ENCODE data around the gene SAMD4A. TPM values are rescaled to one million over a fixed set of nuclear protein-coding genes. Genes with fewer than 3 reads are reported as not detected.
"Not testable (repeated sequence)": the region's sequence is repeated elsewhere in the genome, so short reads cannot be mapped to it uniquely, and the experiment has no call there.

The SAMD4A gene
- total and polyA plus RNA-seq, 4 donors: 17.5 to 31.6 (median 24.5) TPM

- not testable (repeated sequence) for H3K27me3 ChIP-seq (ENCODE audit: control insufficient read depth, insufficient read depth, low read length); DNase-seq (ENCODE audit: low read depth in 4 of 6, low spot score in 6 of 6); H3K36me3 ChIP-seq (ENCODE audit: control insufficient read depth, insufficient read depth, low read length); H3K4me1 ChIP-seq (ENCODE audit: control insufficient read depth, insufficient read depth, low read length); H3K27ac ChIP-seq (ENCODE audit: low read depth, low read length); H3K9me3 ChIP-seq (ENCODE audit: control insufficient read depth, insufficient read depth, low read length); H3K4me3 ChIP-seq (ENCODE audit: low read depth, low read length)
- WGBS (ENCODE audit: insufficient coverage): 83% methylated on average over 6 of the region's 19 CpGs
Measured at GRCh38 chr14:54624005-54624358, 57.1 kb downstream of the SAMD4A start.

DNA sequence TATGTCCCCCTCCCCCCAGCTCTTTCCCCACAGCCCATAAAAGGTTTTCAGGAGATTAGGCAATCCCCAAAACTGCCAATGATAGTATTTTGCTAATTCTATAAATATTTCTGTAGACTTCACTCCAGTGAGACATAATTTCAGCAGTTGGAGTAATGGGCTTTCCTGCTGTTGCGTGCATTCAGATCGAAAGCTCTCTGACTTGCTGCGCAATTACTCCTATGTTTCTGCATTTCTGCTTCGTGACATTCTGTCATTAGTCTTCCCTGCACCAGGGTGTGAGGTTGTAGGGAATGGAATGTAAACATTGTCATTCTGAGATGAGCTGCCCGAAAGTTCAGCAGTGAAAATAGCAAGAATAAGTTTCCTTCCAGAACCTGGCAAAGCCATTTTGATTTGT is 58.2 kb downstream of the SAMD4A start:
- Histone ChIP-seq H3K9me3 (ENCODE audit: control insufficient read depth, insufficient read depth, low read length) (no peaks in the 10 kb centered on the region), H3K27me3 (ENCODE audit: control insufficient read depth, insufficient read depth, low read length) (no peaks in the 10 kb centered on the region), H3K4me1 (ENCODE audit: control insufficient read depth, insufficient read depth, low read length) (peaks cover 8% of the 10 kb centered on the region), H3K4me3 (ENCODE audit: low read depth, low read length) (no peak overlapping the region), H3K27ac (ENCODE audit: low read depth, low read length) (no peak overlapping the region), H3K36me3 (ENCODE audit: control insufficient read depth, insufficient read depth, low read length) (no peaks in the 10 kb centered on the region)
- WGBS (ENCODE audit: insufficient coverage): 53% methylated on average over 3 of the region's 5 CpGs
- DNase-seq (ENCODE audit: low read depth in 4 of 6, low spot score in 6 of 6): peak in 1 of 6 donors; percentile 63

- H3K4me3 ChIP-seq (ENCODE audit: low read depth, low read length): no peak overlapping the region
- WGBS (ENCODE audit: insufficient coverage): no CpG with 5 or more reads among the region's 4 CpGs
- no peak for DNase-seq (ENCODE audit: low read depth in 4 of 6, low spot score in 6 of 6)
Measured at GRCh38 chr14:54627219-54627539, 60.3 kb downstream of the SAMD4A start.

DNA sequence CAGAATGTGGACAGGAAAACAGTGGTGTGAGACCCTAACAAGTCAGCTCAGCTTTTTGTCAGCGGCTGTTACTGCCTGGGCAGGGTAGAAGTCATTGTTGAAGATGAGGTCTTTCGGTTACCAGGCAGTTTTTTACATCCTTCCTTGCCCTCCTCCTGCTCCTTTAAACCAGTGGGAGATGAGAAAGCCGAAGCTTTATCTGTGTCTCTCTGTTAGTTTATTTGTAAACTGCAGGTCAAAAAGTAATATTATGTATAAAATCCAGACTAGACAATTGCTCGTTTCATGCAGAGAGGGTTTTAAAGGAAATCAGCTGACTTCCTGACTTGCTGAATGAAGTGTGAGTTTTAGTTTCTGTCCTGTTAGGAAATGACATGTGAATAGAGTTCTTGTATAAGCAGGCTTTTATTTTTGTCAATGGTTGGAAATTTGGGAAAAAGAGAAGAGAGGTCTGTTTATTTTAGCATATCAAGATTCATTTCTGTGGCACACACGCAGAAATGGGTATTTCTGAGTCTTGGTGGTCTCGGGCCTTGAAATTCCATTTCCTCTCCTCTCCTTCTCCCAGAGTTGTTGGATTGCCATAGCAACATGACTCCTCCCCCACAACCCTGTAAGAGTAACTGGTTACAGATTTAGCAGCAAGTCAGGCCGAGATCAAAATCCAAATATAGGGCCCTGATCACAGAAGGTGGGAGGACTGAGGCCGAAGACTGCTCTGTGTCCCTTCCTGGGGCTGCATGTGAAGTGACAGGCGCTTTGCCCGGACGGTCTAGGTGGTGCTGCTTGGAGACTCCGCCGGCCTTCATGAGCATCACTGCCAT is 60.8 kb downstream of the SAMD4A start:
- Histone ChIP-seq H3K4me3 (ENCODE audit: low read depth, low read length) (peak overlapping the region; percentile 6), H3K27ac (ENCODE audit: low read depth, low read length) (peak overlapping the region; percentile 83), H3K36me3 (ENCODE audit: control insufficient read depth, insufficient read depth, low read length) (no peaks in the 10 kb centered on the region), H3K9me3 (ENCODE audit: control insufficient read depth, insufficient read depth, low read length) (no peaks in the 10 kb centered on the region), H3K4me1 (ENCODE audit: control insufficient read depth, insufficient read depth, low read length) (peaks cover 8% of the 10 kb centered on the region), H3K27me3 (ENCODE audit: control insufficient read depth, insufficient read depth, low read length) (no peaks in the 10 kb centered on the region)
- peak in 4 of 6 donors; percentile 47 to 88 (median 72) for DNase-seq (ENCODE audit: low read depth in 4 of 6, low spot score in 6 of 6)
- WGBS (ENCODE audit: insufficient coverage): 34% methylated on average over 9 of the region's 13 CpGs

More at GRCh38 chr14:54627219-54627539, 60.3 kb downstream of the SAMD4A start:
- no peaks in the 10 kb centered on the region for H3K9me3 ChIP-seq (ENCODE audit: control insufficient read depth, insufficient read depth, low read length)
- H3K4me1 ChIP-seq (ENCODE audit: control insufficient read depth, insufficient read depth, low read length): peaks cover 8% of the 10 kb centered on the region
- H3K27ac ChIP-seq (ENCODE audit: low read depth, low read length): peak overlapping the region; percentile 83
- H3K36me3 ChIP-seq (ENCODE audit: control insufficient read depth, insufficient read depth, low read length): no peaks in the 10 kb centered on the region
- no peaks in the 10 kb centered on the region for H3K27me3 ChIP-seq (ENCODE audit: control insufficient read depth, insufficient read depth, low read length)

DNA sequence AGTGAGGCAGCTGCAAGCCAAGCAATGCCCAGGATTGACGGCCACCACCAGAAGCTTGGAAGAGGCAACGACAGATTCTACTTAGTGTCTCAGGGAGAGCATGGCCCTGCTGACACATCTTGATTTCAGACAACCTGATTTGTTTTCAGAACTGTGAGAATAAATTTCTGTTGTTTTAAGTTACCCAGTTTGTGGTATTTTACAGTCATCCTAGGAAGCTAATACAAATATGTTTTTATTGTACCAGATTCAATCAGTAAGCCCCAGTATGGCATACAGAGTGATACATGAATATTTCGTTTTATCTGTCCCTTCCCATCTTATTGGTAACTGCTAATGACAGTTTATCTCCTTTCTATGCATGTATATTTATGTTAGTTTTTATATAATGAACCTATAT is 62.3 kb downstream of the SAMD4A start:
- peaks cover 8% of the 10 kb centered on the region for H3K4me1 ChIP-seq (ENCODE audit: control insufficient read depth, insufficient read depth, low read length)
- no peaks in the 10 kb centered on the region for H3K27me3 ChIP-seq (ENCODE audit: control insufficient read depth, insufficient read depth, low read length)
- no peak overlapping the region for H3K27ac ChIP-seq (ENCODE audit: low read depth, low read length)
- H3K9me3 ChIP-seq (ENCODE audit: control insufficient read depth, insufficient read depth, low read length): no peaks in the 10 kb centered on the region
- H3K36me3 ChIP-seq (ENCODE audit: control insufficient read depth, insufficient read depth, low read length): no peaks in the 10 kb centered on the region
- 90% methylated on average over 2 of the region's 3 CpGs for WGBS (ENCODE audit: insufficient coverage)
- no peak for DNase-seq (ENCODE audit: low read depth in 4 of 6, low spot score in 6 of 6)
- H3K4me3 ChIP-seq (ENCODE audit: low read depth, low read length): no peak overlapping the region

GRCh38 chr14:54629635-54630360 is 62.9 kb downstream of the SAMD4A start:
- DNase-seq (ENCODE audit: low read depth in 4 of 6, low spot score in 6 of 6): no peak
- Histone ChIP-seq H3K9me3 (ENCODE audit: control insufficient read depth, insufficient read depth, low read length) (no peaks in the 10 kb centered on the region), H3K27ac (ENCODE audit: low read depth, low read length) (no peak overlapping the region), H3K4me3 (ENCODE audit: low read depth, low read length) (no peak overlapping the region), H3K4me1 (ENCODE audit: control insufficient read depth, insufficient read depth, low read length) (peaks cover 8% of the 10 kb centered on the region), H3K27me3 (ENCODE audit: control insufficient read depth, insufficient read depth, low read length) (no peaks in the 10 kb centered on the region), H3K36me3 (ENCODE audit: control insufficient read depth, insufficient read depth, low read length) (no peaks in the 10 kb centered on the region)
- WGBS (ENCODE audit: insufficient coverage): no CpG with 5 or more reads among the region's 3 CpGs

- Histone ChIP-seq H3K27me3 (ENCODE audit: control insufficient read depth, insufficient read depth, low read length) (no peaks in the 10 kb centered on the region), H3K4me1 (ENCODE audit: control insufficient read depth, insufficient read depth, low read length) (peaks cover 8% of the 10 kb centered on the region), H3K36me3 (ENCODE audit: control insufficient read depth, insufficient read depth, low read length) (no peaks in the 10 kb centered on the region), H3K27ac (ENCODE audit: low read depth, low read length) (no peak overlapping the region), H3K4me3 (ENCODE audit: low read depth, low read length) (no peak overlapping the region), H3K9me3 (ENCODE audit: control insufficient read depth, insufficient read depth, low read length) (no peaks in the 10 kb centered on the region)
- WGBS (ENCODE audit: insufficient coverage): 43% methylated on average over 1 of the region's 1 CpG
- DNase-seq (ENCODE audit: low read depth in 4 of 6, low spot score in 6 of 6): no peak
Measured at GRCh38 chr14:54631016-54631415, 64.1 kb downstream of the SAMD4A start.

- no CpG with 5 or more reads among the region's 1 CpG for WGBS (ENCODE audit: insufficient coverage)
- Histone ChIP-seq H3K9me3 (ENCODE audit: control insufficient read depth, insufficient read depth, low read length) (no peaks in the 10 kb centered on the region), H3K4me1 (ENCODE audit: control insufficient read depth, insufficient read depth, low read length) (peaks cover 4% of the 10 kb centered on the region), H3K4me3 (ENCODE audit: low read depth, low read length) (no peak overlapping the region), H3K27ac (ENCODE audit: low read depth, low read length) (no peak overlapping the region), H3K27me3 (ENCODE audit: control insufficient read depth, insufficient read depth, low read length) (no peaks in the 10 kb centered on the region), H3K36me3 (ENCODE audit: control insufficient read depth, insufficient read depth, low read length) (no peaks in the 10 kb centered on the region)
- no peak for DNase-seq (ENCODE audit: low read depth in 4 of 6, low spot score in 6 of 6)
Measured at GRCh38 chr14:54632452-54632851, 65.5 kb downstream of the SAMD4A start.

DNA sequence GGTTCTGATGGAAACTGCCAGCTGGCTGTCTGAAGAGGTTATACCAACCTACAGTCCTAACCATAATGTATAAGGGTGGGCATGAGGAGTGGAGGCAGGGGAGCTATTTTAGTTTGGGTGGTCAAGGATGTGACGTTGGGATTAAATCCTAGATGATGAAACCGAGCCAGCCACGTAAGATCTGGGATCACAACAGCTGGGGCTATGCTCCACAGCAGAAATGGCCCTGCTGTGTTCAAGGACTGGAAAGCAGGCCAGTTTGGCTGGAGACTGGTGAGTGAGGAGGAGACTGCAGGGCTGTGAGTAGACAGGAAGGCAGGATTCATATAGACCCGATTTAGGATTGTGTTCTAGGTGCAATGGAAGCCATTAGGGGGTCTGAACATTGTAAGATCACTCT is 66.1 kb downstream of the SAMD4A start:
- no peaks in the 10 kb centered on the region for H3K36me3 ChIP-seq (ENCODE audit: control insufficient read depth, insufficient read depth, low read length)
- no peak overlapping the region for H3K27ac ChIP-seq (ENCODE audit: low read depth, low read length)
- WGBS (ENCODE audit: insufficient coverage): 75% methylated on average over 4 of the region's 4 CpGs

More for the DNA sequence above, 66.1 kb downstream of the SAMD4A start:
- no peak overlapping the region for H3K4me3 ChIP-seq (ENCODE audit: low read depth, low read length)
- DNase-seq (ENCODE audit: low read depth in 4 of 6, low spot score in 6 of 6): no peak
- H3K9me3 ChIP-seq (ENCODE audit: control insufficient read depth, insufficient read depth, low read length): no peaks in the 10 kb centered on the region
- H3K4me1 ChIP-seq (ENCODE audit: control insufficient read depth, insufficient read depth, low read length): peaks cover 4% of the 10 kb centered on the region
- H3K27me3 ChIP-seq (ENCODE audit: control insufficient read depth, insufficient read depth, low read length): no peaks in the 10 kb centered on the region

Measured in spinal cord (tissue), 10 donors.